Astrocyte (in vitro differentiated cells and primary cell): ENCODE results near the gene LOXHD1. TPM values are rescaled to one million over a fixed set of nuclear protein-coding genes. Genes with fewer than 3 reads are reported as not detected.

Experiments
- DNase-seq: peaks from one replicate; pipeline ENCODE4 v3.0.0-alpha.2; 2010; ENCODE audit warnings: low read depth
- FAIRE-seq: peaks from 2 replicates; lab custom pipeline; 2011; peaks lifted over from hg19 to GRCh38; lab: Jason Lieb, UNC
- H2AFZ ChIP-seq: 2 replicates; pipeline ENCODE4 v1.6.0; 2012; ENCODE audit warnings: low read depth, low read length, inconsistent platforms
- H3K27ac ChIP-seq: 2 replicates; pipeline ENCODE4 v1.5.1; 2011; ENCODE audit warnings: low read depth, low read length, inconsistent platforms
- H3K27me3 ChIP-seq: 2 replicates; pipeline ENCODE4 v1.6.0; 2011; ENCODE audit warnings: low read length, inconsistent platforms; ENCODE audit not compliant: insufficient read depth
- H3K36me3 ChIP-seq: 2 replicates; pipeline ENCODE4 v1.5.1; 2011; ENCODE audit warnings: low read length, inconsistent platforms; ENCODE audit not compliant: insufficient read depth
- H3K4me1 ChIP-seq: 2 replicates; pipeline ENCODE4 v1.5.1; 2011; ENCODE audit warnings: low read length, inconsistent platforms; ENCODE audit not compliant: insufficient read depth
- H3K4me2 ChIP-seq: 2 replicates; pipeline ENCODE4 v1.6.0; 2012; ENCODE audit warnings: low read length, inconsistent platforms
- H3K4me3 ChIP-seq: 2 replicates; pipeline ENCODE4 v1.5.1; 2011; ENCODE audit warnings: low read depth, mild to moderate bottlenecking, low read length, inconsistent platforms; ENCODE audit not compliant: insufficient read depth
- H3K79me2 ChIP-seq: 2 replicates; pipeline ENCODE4 v1.6.0; 2012; ENCODE audit warnings: mild to moderate bottlenecking, low read length, inconsistent platforms; ENCODE audit not compliant: insufficient read depth
- H3K9ac ChIP-seq: 2 replicates; pipeline ENCODE4 v1.6.0; 2012; ENCODE audit warnings: mild to moderate bottlenecking, low read length, inconsistent platforms
- H3K9me3 ChIP-seq: 2 replicates; pipeline ENCODE4 v1.5.1; 2012; ENCODE audit warnings: low read depth, mild to moderate bottlenecking, low read length, inconsistent platforms; ENCODE audit not compliant: insufficient read depth
- H4K20me1 ChIP-seq: 2 replicates; pipeline ENCODE4 v1.6.0; 2012; ENCODE audit warnings: low read length, inconsistent platforms; ENCODE audit not compliant: insufficient read depth
- H3K27ac Mint-ChIP-seq: one replicate; pipeline ENCODE4 v1.8.0; 2021; ENCODE audit warnings: mild to moderate bottlenecking, mixed read lengths; ENCODE audit not compliant: unreplicated experiment
- H3K27me3 Mint-ChIP-seq: one replicate; pipeline ENCODE4 v1.8.0; 2021; ENCODE audit warnings: low read depth, mixed read lengths; ENCODE audit not compliant: unreplicated experiment
- H3K36me3 Mint-ChIP-seq: one replicate; pipeline ENCODE4 v1.8.0; 2021; ENCODE audit warnings: low read depth, mixed read lengths; ENCODE audit not compliant: unreplicated experiment
- H3K4me1 Mint-ChIP-seq: one replicate; pipeline ENCODE4 v1.8.0; 2021; ENCODE audit warnings: low read depth, mixed read lengths; ENCODE audit not compliant: unreplicated experiment
- H3K4me3 Mint-ChIP-seq: one replicate; pipeline ENCODE4 v1.8.0; 2021; ENCODE audit warnings: mild to moderate bottlenecking, moderate library complexity, mixed read lengths; ENCODE audit not compliant: unreplicated experiment
- H3K9me3 Mint-ChIP-seq: one replicate; pipeline ENCODE4 v1.8.0; 2021; ENCODE audit warnings: mild to moderate bottlenecking, mixed read lengths; ENCODE audit not compliant: unreplicated experiment
- CTCF ChIP-seq: IDR thresholded peaks from 2 replicates; pipeline ENCODE4 v1.5.1; 2011; ENCODE audit warnings: low read depth, mild to moderate bottlenecking, inconsistent platforms, low read length, moderate library complexity; ENCODE audit not compliant: insufficient read depth
- EZH2 ChIP-seq: IDR thresholded peaks from 2 replicates; pipeline ENCODE4 v1.6.1; 2012; ENCODE audit warnings: mild to moderate bottlenecking, low read length, inconsistent platforms; ENCODE audit not compliant: insufficient read depth
- total RNA-seq: library from RNA; stranded (reverse); gene quantifications from 2 replicates; pipeline ENCODE4 v1.2.1, GENCODE V29; 2021

The LOXHD1 gene
- total RNA-seq, 1 donor from 2014 or later: not detected

GRCh38 chr18:46650681-46651080, 6.3 kb downstream of the LOXHD1 start:
- Mint-ChIP-seq H3K36me3 (no peaks in the 10 kb centered on the region), H3K4me3 (no peak overlapping the region), H3K27ac (no peak overlapping the region), H3K4me1 (no peaks in the 10 kb centered on the region), H3K9me3 (no peaks in the 10 kb centered on the region), H3K27me3 (peaks cover 49% of the 10 kb centered on the region)
- H3K36me3 ChIP-seq: no peaks in the 10 kb centered on the region
- no peaks in the 10 kb centered on the region for H3K79me2 ChIP-seq
- H3K9ac ChIP-seq: no peak overlapping the region
- H3K27me3 ChIP-seq: peaks cover 5% of the 10 kb centered on the region
- FAIRE-seq: no peak
- H3K27ac ChIP-seq: no peak overlapping the region
- no peak overlapping the region for H2AFZ ChIP-seq
- H4K20me1 ChIP-seq: no peaks in the 10 kb centered on the region
- H3K9me3 ChIP-seq: no peaks in the 10 kb centered on the region
- TF ChIP-seq CTCF: no peak
- DNase-seq: no peak
- no peak overlapping the region for H3K4me2 ChIP-seq
- H3K4me1 ChIP-seq: no peaks in the 10 kb centered on the region
- no peak overlapping the region for H3K4me3 ChIP-seq

- Mint-ChIP-seq H3K27me3 (peaks cover 58% of the 10 kb centered on the region), H3K36me3 (no peaks in the 10 kb centered on the region), H3K4me1 (peaks cover 1% of the 10 kb centered on the region), H3K9me3 (no peaks in the 10 kb centered on the region), H3K4me3 (no peak overlapping the region), H3K27ac (no peak overlapping the region)
- H3K9me3 ChIP-seq: no peaks in the 10 kb centered on the region
- DNase-seq (no peak), FAIRE-seq (no peak)
- H3K4me3 ChIP-seq: no peak overlapping the region
- TF ChIP-seq EZH2: no peak
- no peak for TF ChIP-seq CTCF
- H2AFZ ChIP-seq: no peak overlapping the region
- no peaks in the 10 kb centered on the region for H3K4me1 ChIP-seq
- no peaks in the 10 kb centered on the region for H3K79me2 ChIP-seq
- no peak overlapping the region for H3K4me2 ChIP-seq
- no peak overlapping the region for H3K9ac ChIP-seq
- peaks cover 5% of the 10 kb centered on the region for H3K27me3 ChIP-seq
- no peaks in the 10 kb centered on the region for H3K36me3 ChIP-seq
- H3K27ac ChIP-seq: no peak overlapping the region
- no peaks in the 10 kb centered on the region for H4K20me1 ChIP-seq
These were observed 7.8 kb downstream of the LOXHD1 start for GRCh38 chr18:46649071-46649862.

GRCh38 chr18:46646468-46646867, 10.6 kb downstream of the LOXHD1 start:
- H2AFZ ChIP-seq: no peak overlapping the region
- H3K4me1 ChIP-seq: no peaks in the 10 kb centered on the region
- peaks cover 8% of the 10 kb centered on the region for H3K27me3 ChIP-seq
- no peak overlapping the region for H3K4me3 Mint-ChIP-seq
- no peak for TF ChIP-seq CTCF
- no peak for TF ChIP-seq EZH2
- peaks cover 2% of the 10 kb centered on the region for H3K36me3 Mint-ChIP-seq
- H3K27ac Mint-ChIP-seq: no peak overlapping the region
- H3K9me3 ChIP-seq: no peaks in the 10 kb centered on the region
- H3K4me1 Mint-ChIP-seq: peaks cover 1% of the 10 kb centered on the region
- no peak for FAIRE-seq
- no peaks in the 10 kb centered on the region for H3K79me2 ChIP-seq
- peaks cover 71% of the 10 kb centered on the region for H3K27me3 Mint-ChIP-seq
- no peaks in the 10 kb centered on the region for H3K9me3 Mint-ChIP-seq
- no peaks in the 10 kb centered on the region for H3K36me3 ChIP-seq
- no peak overlapping the region for H3K27ac ChIP-seq
- H3K4me2 ChIP-seq: no peak overlapping the region
- DNase-seq: no peak
- no peak overlapping the region for H3K9ac ChIP-seq
- no peaks in the 10 kb centered on the region for H4K20me1 ChIP-seq
- no peak overlapping the region for H3K4me3 ChIP-seq
